H9 (cell line): ENCODE results near the gene TAOK1. TPM values are rescaled to one million over a fixed set of nuclear protein-coding genes. Genes with fewer than 3 reads are reported as not detected.

ENCODE experiments used
- DNase-seq: peaks from one replicate; pipeline ENCODE4 v3.0.0-alpha.2; 2017
- H2AFZ ChIP-seq: one replicate; pipeline ENCODE4 v1.6.1; 2013; ENCODE audit warnings: mild to moderate bottlenecking, low read length, control low read depth, moderate library complexity
- H2AK5ac ChIP-seq: 2 replicates; pipeline ENCODE4 v1.6.1; 2013; ENCODE audit warnings: low read length, control low read depth, mixed read lengths; ENCODE audit not compliant: insufficient read length
- H2BK120ac ChIP-seq: one replicate; pipeline ENCODE4 v1.6.1; 2013; ENCODE audit warnings: low read depth, mild to moderate bottlenecking, low read length, control low read depth, inconsistent platforms; ENCODE audit not compliant: poor library complexity, severe bottlenecking
- H2BK12ac ChIP-seq: 2 replicates; pipeline ENCODE4 v1.6.1; 2013; ENCODE audit warnings: low read length, control low read depth, mixed read lengths, low read depth; ENCODE audit not compliant: insufficient read length
- H2BK15ac ChIP-seq: 2 replicates; pipeline ENCODE4 v1.6.1; 2013; ENCODE audit warnings: low read depth, low read length, control low read depth
- H2BK20ac ChIP-seq: one replicate; pipeline ENCODE4 v1.6.1; 2013; ENCODE audit warnings: low read depth, mild to moderate bottlenecking, low read length, control low read depth, inconsistent platforms; ENCODE audit not compliant: poor library complexity, severe bottlenecking
- H2BK5ac ChIP-seq: 2 replicates; pipeline ENCODE4 v1.6.1; 2013; ENCODE audit warnings: low read length, control low read depth, mixed read lengths; ENCODE audit not compliant: insufficient read length
- H3K14ac ChIP-seq: 2 replicates; pipeline ENCODE4 v1.6.1; 2013; ENCODE audit warnings: low read length, control low read depth; ENCODE audit not compliant: insufficient read depth
- H3K18ac ChIP-seq: 2 replicates; pipeline ENCODE4 v1.6.1; 2013; ENCODE audit warnings: low read depth, mild to moderate bottlenecking, mixed read lengths, low read length, control low read depth; ENCODE audit not compliant: insufficient read length
- H3K23ac ChIP-seq: 2 replicates; pipeline ENCODE4 v1.6.1; 2013; ENCODE audit warnings: low read length, control low read depth, mixed read lengths, low read depth; ENCODE audit not compliant: insufficient read length
- H3K23me2 ChIP-seq: 2 replicates; pipeline ENCODE4 v1.6.1; 2013; ENCODE audit warnings: low read depth, mild to moderate bottlenecking, mixed read lengths, low read length, control low read depth; ENCODE audit not compliant: insufficient read length, poor library complexity, severe bottlenecking
- H3K27ac ChIP-seq: 2 replicates; pipeline ENCODE4 v1.5.1; 2013; ENCODE audit warnings: low read length, control low read depth, mixed read lengths, low read depth; ENCODE audit not compliant: insufficient read length
- H3K27me3 ChIP-seq: 2 replicates; pipeline ENCODE4 v1.6.1; 2013; ENCODE audit warnings: low read length, control low read depth, inconsistent platforms; ENCODE audit not compliant: insufficient read depth
- H3K4ac ChIP-seq: 2 replicates; pipeline ENCODE4 v1.6.1; 2013; ENCODE audit warnings: low read depth, mild to moderate bottlenecking, control low read depth, inconsistent platforms, low read length, moderate library complexity
- H3K4me1 ChIP-seq: 2 replicates; pipeline ENCODE4 v1.6.1; 2013; ENCODE audit warnings: low read length, control low read depth, inconsistent platforms; ENCODE audit not compliant: insufficient read depth
- H3K4me2 ChIP-seq: 2 replicates; pipeline ENCODE4 v1.6.1; 2013; ENCODE audit warnings: low read length, control low read depth, mixed read lengths; ENCODE audit not compliant: insufficient read length, insufficient read depth
- H3K56ac ChIP-seq: 2 replicates; pipeline ENCODE4 v1.6.1; 2013; ENCODE audit warnings: low read depth, mild to moderate bottlenecking, mixed read lengths, low read length, control low read depth; ENCODE audit not compliant: insufficient read length
- H3K79me1 ChIP-seq: 2 replicates; pipeline ENCODE4 v1.6.1; 2013; ENCODE audit warnings: low read depth, mild to moderate bottlenecking, moderate library complexity, low read length, control low read depth, inconsistent platforms; ENCODE audit not compliant: insufficient read depth, poor library complexity, severe bottlenecking
- H3K79me2 ChIP-seq: 2 replicates; pipeline ENCODE4 v1.6.1; 2013; ENCODE audit warnings: low read length, control low read depth, inconsistent platforms; ENCODE audit not compliant: insufficient read depth
- H3K9ac ChIP-seq: 2 replicates; pipeline ENCODE4 v1.6.1; 2013; ENCODE audit warnings: low read length, control low read depth, mixed read lengths; ENCODE audit not compliant: insufficient read length; ENCODE audit errors: extremely low read depth
- H3K9me3 ChIP-seq: one replicate; pipeline ENCODE4 v1.6.1; 2013; ENCODE audit warnings: low read depth, low read length, inconsistent platforms; ENCODE audit not compliant: control insufficient read depth
- H3T11ph ChIP-seq: one replicate; pipeline ENCODE4 v1.6.1; 2013; ENCODE audit warnings: mild to moderate bottlenecking, low read length, control low read depth, inconsistent platforms
- H4K20me1 ChIP-seq: one replicate; pipeline ENCODE4 v1.6.1; 2013; ENCODE audit not compliant: control insufficient read depth, insufficient read length, insufficient read depth
- H4K5ac ChIP-seq: 2 replicates; pipeline ENCODE4 v1.6.1; 2013; ENCODE audit warnings: low read depth, mild to moderate bottlenecking, mixed read lengths, low read length, control low read depth; ENCODE audit not compliant: insufficient read length
- H4K8ac ChIP-seq: replicated peaks from 2 replicates; pipeline ENCODE4 v1.6.1; 2013; ENCODE audit warnings: low read length, control low read depth, mixed read lengths, low read depth; ENCODE audit not compliant: insufficient read length
- H4K91ac ChIP-seq: 2 replicates; pipeline ENCODE4 v1.6.1; 2013; ENCODE audit warnings: low read depth, mild to moderate bottlenecking, moderate library complexity, mixed read lengths, low read length, control low read depth; ENCODE audit not compliant: insufficient read length
- H3K27ac Mint-ChIP-seq, 3 experiments: 2 replicates in 2 of 3; 3 replicates in 1 of 3; pipeline ENCODE4 v1.8.0; 2020 to 2021; ENCODE audit warnings: mixed read lengths in 3 of 3, mild to moderate bottlenecking in 1 of 3, moderate library complexity in 1 of 3
- H3K27me3 Mint-ChIP-seq: 2 replicates; pipeline ENCODE4 v1.8.0; 2021; ENCODE audit warnings: low read depth, mild to moderate bottlenecking, moderate library complexity, mixed read lengths
- H3K36me3 Mint-ChIP-seq, 3 experiments: 2 replicates in 2 of 3; 3 replicates in 1 of 3; pipeline ENCODE4 v1.8.0; 2020 to 2021; ENCODE audit warnings: low read depth in 3 of 3, mixed read lengths in 3 of 3; ENCODE audit not compliant: insufficient read depth in 1 of 3
- H3K4me1 Mint-ChIP-seq, 2 experiments: 2 replicates each; pipeline ENCODE4 v1.8.0; 2020; ENCODE audit warnings: mixed read lengths in 2 of 2
- H3K4me3 Mint-ChIP-seq, 2 experiments: 2 replicates in 1 of 2; 3 replicates in 1 of 2; pipeline ENCODE4 v1.8.0; 2020 to 2021; ENCODE audit warnings: mild to moderate bottlenecking in 2 of 2, mixed read lengths in 2 of 2, moderate library complexity in 1 of 2
- H3K9me3 Mint-ChIP-seq, 2 experiments: 2 replicates in 1 of 2; 3 replicates in 1 of 2; pipeline ENCODE4 v1.8.0; 2020; ENCODE audit warnings: mild to moderate bottlenecking in 2 of 2, mixed read lengths in 2 of 2, moderate library complexity in 1 of 2
- WGBS: extraction: QIAGEN DNeasy Blood & Tissue Kit; methylation state at CpG from one replicate; pipeline ENCODE4 v1.1.7; 2013; ENCODE audit warnings: missing lambda C conversion rate, low lambda C conversion rate, mixed read lengths; ENCODE audit not compliant: insufficient read length; ENCODE audit errors: extremely low coverage; 5-methylcytosine and 5-hydroxymethylcytosine counted together
- total RNA-seq: library from RNA; stranded (reverse); gene quantifications from 2 replicates; pipeline ENCODE4 v1.2.1, GENCODE V29; 2021
- TF ChIP-seq, protein P1 (sequence below): fragments of 200-600 bp; sonication (generic); conservative IDR thresholded peaks from 3 replicates; pipeline ENCODE4 v1.8.0; 2021; ENCODE audit warnings: antibody characterized with exemption, mild to moderate bottlenecking

Gene TAOK1
- total RNA-seq, 1 experiment from 2014 or later = 93.0 TPM

DNA sequence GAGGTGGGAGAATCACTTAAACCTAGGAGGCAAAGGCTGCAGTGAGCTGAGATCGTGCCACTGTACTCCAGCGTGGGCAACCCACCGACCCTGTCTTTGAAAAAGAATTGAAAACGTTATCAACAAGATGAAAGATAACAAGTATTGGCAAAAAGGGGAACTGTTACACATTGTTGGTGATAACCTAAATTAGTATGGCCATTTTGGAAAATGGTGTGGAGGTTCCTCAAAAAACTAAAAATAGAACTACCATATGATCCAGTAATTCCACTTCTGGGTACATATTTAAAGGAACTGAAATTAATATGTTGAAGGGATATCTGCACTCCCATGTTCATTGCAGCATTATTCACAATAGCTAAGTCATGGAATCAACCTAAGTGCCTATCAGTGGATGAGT lies 115.7 kb downstream of the TAOK1 start:
- no peak overlapping the region for H3K9ac ChIP-seq
- no peak overlapping the region for H2BK20ac ChIP-seq
- H3K79me1 ChIP-seq = no peaks in the 10 kb centered on the region
- no peak overlapping the region for H3T11ph ChIP-seq
- no peaks in the 10 kb centered on the region for H4K20me1 ChIP-seq
- H3K9me3 Mint-ChIP-seq = no peaks in the 10 kb centered on the region
- H2AFZ ChIP-seq = no peak overlapping the region
- H3K79me2 ChIP-seq = no peaks in the 10 kb centered on the region
- no peaks in the 10 kb centered on the region for H3K9me3 ChIP-seq
- peaks cover 21 to 69% (median 47%) of the 10 kb centered on the region in 3 experiments for H3K36me3 Mint-ChIP-seq
- H4K91ac ChIP-seq = no peak overlapping the region
- WGBS = no CpG with 5 or more reads among the region's 4 CpGs
- no peak overlapping the region for H3K14ac ChIP-seq
- no peak for DNase-seq
- no peak overlapping the region for H3K56ac ChIP-seq
- H3K27ac ChIP-seq = no peak overlapping the region
- H2AK5ac ChIP-seq = no peak overlapping the region
- H2BK15ac ChIP-seq = no peak overlapping the region
- H2BK12ac ChIP-seq = no peak overlapping the region
- no peaks in the 10 kb centered on the region for H3K27me3 Mint-ChIP-seq
- H3K27ac Mint-ChIP-seq = no peak overlapping the region
- no peaks in the 10 kb centered on the region for H3K4me1 Mint-ChIP-seq
- H3K4me3 Mint-ChIP-seq = no peak overlapping the region
- no peak overlapping the region for H2BK5ac ChIP-seq
- H3K27me3 ChIP-seq = no peaks in the 10 kb centered on the region
- no peak overlapping the region for H3K18ac ChIP-seq
- no peak overlapping the region for H2BK120ac ChIP-seq
- H3K23ac ChIP-seq = no peak overlapping the region
- H3K4me2 ChIP-seq = no peak overlapping the region
- no peak overlapping the region for H4K5ac ChIP-seq
- H3K23me2 ChIP-seq = no peaks in the 10 kb centered on the region
- TF ChIP-seq, protein P1, sequence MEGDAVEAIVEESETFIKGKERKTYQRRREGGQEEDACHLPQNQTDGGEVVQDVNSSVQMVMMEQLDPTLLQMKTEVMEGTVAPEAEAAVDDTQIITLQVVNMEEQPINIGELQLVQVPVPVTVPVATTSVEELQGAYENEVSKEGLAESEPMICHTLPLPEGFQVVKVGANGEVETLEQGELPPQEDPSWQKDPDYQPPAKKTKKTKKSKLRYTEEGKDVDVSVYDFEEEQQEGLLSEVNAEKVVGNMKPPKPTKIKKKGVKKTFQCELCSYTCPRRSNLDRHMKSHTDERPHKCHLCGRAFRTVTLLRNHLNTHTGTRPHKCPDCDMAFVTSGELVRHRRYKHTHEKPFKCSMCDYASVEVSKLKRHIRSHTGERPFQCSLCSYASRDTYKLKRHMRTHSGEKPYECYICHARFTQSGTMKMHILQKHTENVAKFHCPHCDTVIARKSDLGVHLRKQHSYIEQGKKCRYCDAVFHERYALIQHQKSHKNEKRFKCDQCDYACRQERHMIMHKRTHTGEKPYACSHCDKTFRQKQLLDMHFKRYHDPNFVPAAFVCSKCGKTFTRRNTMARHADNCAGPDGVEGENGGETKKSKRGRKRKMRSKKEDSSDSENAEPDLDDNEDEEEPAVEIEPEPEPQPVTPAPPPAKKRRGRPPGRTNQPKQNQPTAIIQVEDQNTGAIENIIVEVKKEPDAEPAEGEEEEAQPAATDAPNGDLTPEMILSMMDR = no peak
- no peaks in the 10 kb centered on the region for H3K4me1 ChIP-seq
- H3K4ac ChIP-seq = no peak overlapping the region
- no peak overlapping the region for H4K8ac ChIP-seq
